Tongue (tissue), 2 donors: ENCODE data around the gene SCYGR8. TPM values are rescaled to one million over a fixed set of nuclear protein-coding genes. Genes with fewer than 3 reads are reported as not detected.

Experiments used
- DNase-seq: peaks from one replicate; pipeline ENCODE4 v3.0.0-alpha.2; 2015
- total RNA-seq: library from RNA; depleted of rRNA; stranded (reverse); fragments of >200 nt; gene quantifications from one replicate; pipeline ENCODE4 v1.2.3, GENCODE V29; 2014

SCYGR8 gene
- total RNA-seq, 1 donor from 2014 or later = not detected

GRCh38 chr2:227761740-227762476 lies 16.2 kb downstream of the SCYGR8 start:
- peak; percentile 45 for DNase-seq

DNA sequence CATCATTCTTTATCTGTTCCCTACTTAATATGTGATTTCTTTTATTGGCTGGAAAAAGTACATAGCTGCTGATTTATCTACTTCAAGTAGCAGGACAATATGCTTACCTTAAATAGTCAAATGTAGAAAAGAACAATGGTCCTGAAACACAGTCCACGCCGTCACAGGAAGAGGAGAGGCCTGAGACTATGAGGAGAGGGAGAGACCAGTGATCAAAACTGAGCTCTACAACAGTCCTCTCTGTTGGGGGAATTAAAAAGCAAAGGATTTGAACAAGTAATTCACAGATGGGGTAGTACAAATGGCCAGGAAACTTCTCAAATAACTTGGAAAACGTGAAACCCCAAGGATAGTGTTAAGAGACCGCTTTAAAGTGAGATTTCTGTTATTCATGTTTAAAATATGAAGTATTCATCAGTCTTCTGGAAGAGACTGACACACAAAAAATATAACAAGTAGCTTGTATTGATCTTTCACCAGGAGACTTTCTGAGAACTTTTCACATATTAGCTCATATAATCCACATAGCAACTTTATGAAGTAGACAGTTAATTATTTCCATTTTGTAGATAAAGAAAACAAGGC lies 20.2 kb downstream of the SCYGR8 start:
- DNase-seq = no peak

- DNase-seq = peak; percentile 87
These were observed 20.7 kb downstream of the SCYGR8 start for GRCh38 chr2:227766373-227766883.

DNA sequence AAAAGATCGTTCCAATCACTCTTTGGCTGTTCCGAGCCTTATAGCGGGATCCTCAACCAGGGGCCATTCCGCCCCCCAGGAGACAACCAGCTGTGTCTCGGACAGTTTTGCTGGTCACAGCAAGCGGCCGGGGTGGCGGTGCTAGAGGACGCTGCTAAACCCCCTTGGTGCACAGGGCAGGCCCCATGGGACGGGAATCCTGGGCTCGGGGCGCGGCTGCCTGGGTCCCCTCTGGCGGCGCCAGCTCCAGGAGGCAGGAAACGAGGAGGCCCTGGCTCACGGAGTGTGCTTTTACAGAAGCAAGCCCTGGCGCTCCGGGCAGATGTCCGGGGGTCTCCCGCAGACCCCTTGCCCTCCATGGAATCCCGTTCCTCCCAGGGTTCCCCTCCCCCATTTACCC lies 22.1 kb downstream of the SCYGR8 start:
- no peak for DNase-seq

GRCh38 chr2:227772197-227772661 lies 26.5 kb downstream of the SCYGR8 start:
- no peak for DNase-seq

DNA sequence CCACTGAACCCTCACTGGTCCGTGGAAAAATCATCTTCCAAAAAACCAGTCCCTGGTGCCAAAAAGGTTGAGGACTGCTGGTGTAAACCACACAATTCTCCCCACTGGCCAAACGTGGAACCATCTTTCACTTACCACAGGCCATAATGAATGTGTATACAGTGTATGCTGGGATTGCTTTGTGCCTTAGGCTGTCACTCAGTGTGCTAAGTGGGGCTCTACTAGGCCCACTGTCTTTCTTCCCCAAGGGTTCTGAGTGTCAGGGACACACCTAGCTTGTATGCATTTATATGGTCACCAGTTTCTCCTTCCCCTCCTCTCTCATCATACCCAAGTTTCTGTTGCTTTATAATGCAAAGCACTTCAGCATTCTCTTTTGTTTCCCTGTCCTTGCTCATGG lies 27.2 kb downstream of the SCYGR8 start:
- no peak for DNase-seq

- no peak for DNase-seq
These were observed 28.4 kb downstream of the SCYGR8 start for GRCh38 chr2:227774011-227774624.

DNA sequence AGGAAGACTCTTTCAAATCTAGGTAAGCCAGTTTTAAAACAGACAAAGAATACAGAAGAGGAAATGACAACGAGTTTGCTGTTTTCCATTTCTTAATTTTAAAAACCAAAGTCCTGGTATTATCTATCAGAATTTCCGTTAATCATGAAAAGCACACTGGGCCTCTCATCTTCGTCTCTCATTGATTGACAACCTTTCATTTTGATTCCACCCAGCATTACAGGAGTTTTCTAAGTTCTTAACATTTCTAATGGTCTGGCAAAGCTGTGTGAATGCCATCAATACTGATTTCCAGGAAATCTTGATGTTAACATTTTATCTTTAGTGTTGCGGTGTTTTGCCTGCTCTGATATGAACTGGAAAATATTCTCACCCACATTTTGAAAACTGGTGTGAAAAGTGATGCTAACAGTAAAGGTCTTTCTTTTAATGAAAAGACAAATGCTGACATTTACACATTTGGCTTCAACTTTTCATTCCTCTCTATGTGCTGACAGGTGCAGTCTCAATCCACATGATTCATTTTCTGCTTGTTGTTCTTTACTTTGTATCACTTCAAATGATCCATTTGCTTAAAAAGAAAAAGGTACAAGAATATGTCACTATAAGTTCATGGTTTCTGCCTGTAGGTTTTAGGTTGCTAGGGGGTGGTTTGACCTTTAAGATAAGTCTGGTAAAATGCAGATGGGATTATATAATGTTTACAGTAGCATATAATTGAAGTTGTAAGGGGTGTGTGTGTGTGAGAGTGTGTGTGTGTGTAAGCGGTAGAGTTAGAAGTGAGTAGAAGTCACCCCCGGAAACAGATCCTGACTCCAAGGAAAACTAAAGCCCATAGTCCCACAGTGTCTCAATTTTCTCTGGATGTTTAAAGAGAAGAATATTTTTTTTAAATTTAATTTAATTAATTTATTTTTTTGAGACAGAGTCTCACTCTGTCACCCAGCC lies 29.5 kb downstream of the SCYGR8 start:
- DNase-seq = no peak

DNA sequence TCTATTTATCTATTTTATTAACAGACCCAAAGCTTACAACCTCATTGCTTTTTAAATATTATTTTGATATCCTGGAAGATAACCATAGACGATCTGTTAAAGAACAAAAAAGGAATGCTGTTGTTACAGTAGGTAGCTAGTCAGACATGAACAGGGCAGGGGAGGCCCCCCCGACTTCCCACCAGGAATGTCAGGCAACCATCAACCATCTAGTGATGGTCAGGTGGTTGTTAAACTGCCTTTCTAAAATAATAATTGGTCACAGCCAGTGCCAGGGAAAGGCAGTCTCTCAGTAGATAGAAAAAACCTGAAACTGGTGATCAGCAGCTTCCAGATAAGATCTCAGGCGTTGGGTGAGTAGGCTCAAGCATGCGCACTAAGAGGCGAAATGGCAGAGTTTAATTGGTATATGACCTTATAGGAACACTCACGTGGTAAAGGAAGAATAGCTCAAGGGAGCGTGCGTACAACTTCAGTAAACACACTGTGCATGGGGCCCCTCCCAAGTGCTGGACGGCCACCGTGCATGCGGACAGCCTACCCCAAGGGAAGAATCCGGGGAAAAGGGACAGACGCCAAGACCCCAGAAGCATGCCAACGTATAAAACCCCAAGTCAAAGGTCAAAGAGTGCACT lies 35.4 kb downstream of the SCYGR8 start:
- DNase-seq = no peak

DNA sequence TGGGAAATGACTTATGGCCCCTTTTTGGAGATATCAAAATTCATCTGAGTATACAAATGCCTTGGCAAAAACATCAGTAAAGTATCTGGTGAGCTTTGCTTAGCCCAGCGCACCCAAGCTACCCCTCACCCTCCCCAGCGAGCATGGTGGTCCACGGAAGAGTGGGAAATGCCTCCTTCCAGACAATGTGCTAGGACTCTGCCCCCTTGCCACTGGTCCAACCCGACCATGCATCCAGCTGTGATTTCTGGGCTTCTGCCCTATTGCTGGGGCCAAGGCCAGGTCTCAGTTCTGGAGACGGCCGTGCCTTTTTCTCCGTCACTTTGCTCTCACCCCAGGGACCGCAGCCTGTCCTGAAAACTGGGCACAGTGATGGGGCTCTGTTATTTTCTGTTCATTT lies 36.1 kb downstream of the SCYGR8 start:
- no peak for DNase-seq

DNA sequence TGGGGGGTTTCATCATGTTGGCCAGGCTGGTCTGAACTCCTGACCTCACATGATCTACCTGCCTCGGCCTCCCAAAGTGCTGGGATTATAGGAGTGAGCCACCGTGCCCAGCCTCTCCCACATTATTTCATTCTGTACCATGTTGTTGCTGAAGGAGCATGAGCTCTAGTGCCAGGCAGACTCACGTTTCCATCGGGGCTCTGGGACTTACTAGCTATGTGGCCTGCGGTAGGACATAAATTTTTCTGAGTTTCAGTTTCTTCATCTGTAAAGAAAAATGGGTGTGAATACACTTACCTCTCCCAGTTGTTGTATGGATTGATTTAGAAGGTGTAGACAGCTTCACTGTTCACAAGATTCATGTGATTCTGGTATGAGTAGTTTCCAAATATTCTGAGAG lies 37.1 kb downstream of the SCYGR8 start:
- no peak for DNase-seq

DNA sequence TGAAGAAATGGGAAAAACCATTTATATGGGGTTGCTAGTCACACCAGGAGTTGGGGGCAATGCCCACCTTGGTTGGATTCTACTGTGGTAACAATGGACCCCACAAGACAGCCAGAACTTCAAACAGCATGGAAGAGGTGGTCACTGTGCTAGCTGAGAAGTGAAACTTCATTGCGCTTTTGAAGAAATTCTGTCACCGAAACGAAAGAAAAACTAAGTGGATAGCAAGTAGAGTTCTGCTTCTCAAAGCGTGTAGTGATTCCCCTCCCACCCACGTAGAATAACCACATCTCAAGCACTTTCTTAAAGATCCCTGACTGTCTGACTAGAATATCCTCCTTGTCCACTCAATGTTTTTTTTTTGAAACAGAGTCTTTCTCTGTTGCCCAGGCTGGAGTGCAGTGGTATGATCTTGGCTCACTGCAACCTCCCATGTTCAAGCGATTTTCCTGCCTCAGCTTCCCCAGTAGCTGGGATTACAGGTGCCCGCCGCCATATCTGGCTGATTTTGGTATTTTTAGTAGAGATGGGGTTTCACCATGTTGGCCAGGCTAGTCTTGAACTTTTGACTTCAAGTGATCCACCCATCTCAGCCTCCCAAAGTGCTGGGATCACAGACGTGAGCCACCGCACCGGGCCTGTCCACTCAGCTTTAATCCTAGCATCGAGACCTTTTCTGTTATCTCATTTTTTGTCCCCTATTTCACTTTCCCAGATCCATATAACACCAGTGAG lies 37.9 kb downstream of the SCYGR8 start:
- no peak for DNase-seq

GRCh38 chr2:227785293-227785692 lies 39.6 kb downstream of the SCYGR8 start:
- DNase-seq = peak; percentile 42

DNA sequence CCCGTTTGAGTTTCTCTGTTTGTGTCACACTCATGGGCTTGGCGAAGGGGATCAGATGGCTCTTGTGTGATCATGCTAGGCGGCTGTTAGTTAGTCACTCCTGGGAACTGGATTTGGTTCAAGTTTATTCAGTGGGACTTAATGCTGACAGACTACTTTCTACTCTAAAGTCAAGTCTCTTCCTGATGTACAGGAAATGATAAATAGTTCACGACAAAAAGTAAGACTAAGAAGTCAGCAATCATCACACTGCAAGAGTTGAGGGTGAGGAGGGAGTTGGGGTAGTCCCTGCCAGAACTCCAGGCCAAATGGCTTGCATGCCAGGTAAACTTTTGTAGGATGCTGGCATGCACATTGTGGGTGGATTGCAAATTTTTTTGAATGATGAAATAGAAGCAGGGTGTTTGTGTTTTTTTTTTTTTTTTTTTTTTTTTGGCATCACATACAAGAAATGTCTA lies 42.9 kb downstream of the SCYGR8 start:
- no peak for DNase-seq

GRCh38 chr2:227789803-227790202 lies 44.1 kb downstream of the SCYGR8 start:
- no peak for DNase-seq

GRCh38 chr2:227793148-227793712 lies 47.5 kb downstream of the SCYGR8 start:
- no peak for DNase-seq
